GM12892 (cell line): Measurements from ENCODE around the gene AURKB.
A peak's percentile ranks its signal among the peaks of the same experiment; 100 is the strongest.

Experiments used
- POLR2A ChIP-seq: IDR thresholded peaks from 2 replicates; pipeline ENCODE4 v1.6.1; 2011; ENCODE audit warnings: low read depth, low read length, control low read depth
- POLR2AphosphoS5 ChIP-seq: IDR thresholded peaks from 2 replicates; pipeline ENCODE4 v1.6.1; 2011; ENCODE audit warnings: low read depth, low read length, control low read depth

GRCh38 chr17:8176197-8176940 is 34.0 kb downstream of the AURKB start, which contains the start of gene TMEM107:
- TF ChIP-seq POLR2A (peak; percentile 57; the same call in 1 of the 2 replicates), POLR2AphosphoS5 (peak; percentile 41; the same call in 1 of the 2 replicates)
